KG1 (cell line): ENCODE results near the gene RMRP.
"Not testable (repeated sequence)": the region's sequence is repeated elsewhere in the genome, so short reads cannot be mapped to it uniquely, and the experiment has no call there.

Experiments used
- DNase-seq: peaks from one replicate; lab custom pipeline; 2025; lab: John Stamatoyannopoulos, UW

Gene RMRP

DNA sequence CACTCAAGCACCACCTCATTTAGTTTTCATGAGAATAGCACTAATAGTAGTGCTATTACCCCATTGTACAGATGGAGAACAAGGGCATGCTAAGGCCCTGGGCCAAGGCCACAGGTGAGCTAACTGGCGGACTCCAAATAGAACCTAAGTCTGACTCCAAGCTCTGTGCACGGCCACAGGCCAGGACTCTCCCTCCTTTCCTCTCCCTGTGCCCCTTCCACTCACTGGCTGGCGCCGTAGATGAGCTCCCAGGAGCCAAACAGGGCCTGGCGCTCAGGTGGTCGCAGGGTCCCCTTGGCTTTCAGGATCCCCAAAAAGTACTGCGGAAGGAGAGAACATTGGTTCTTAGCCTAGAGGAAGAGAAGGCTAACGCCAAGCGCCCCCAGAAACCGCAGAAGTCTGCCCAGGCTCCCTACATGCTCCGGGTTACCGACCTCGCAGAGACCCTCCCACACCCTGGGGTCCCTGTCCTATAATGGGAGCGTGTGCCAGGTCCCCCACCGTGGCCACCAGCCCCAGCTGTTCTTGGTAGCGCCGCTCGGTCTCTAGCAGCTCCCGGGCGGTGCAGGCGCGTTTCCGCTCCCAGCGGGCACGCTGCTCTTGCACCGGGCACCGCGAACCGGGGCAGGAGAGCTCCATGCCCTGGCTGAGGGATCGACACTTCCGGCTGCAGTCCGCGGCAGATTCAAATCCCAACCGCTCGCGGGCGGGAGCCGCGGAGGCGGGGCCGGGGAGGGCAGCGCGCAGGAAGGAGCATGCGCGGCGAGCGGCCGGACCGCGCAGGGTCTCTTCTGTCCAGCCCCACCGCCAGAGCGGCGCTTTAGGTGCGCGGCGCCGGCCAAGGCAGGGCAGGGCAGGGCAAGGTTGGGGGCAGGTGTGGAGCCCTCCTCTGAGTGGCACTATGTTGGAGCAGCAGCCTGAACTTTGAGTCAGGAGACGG lies 7.0 kb upstream of the RMRP start, which contains the start of gene ARHGEF39:
TSS of gene ARHGEF39 (minus strand) at position 665 of the 940 bp plus-strand sequence. CDS start at position 639, 26 bp downstream.
- DNase-seq: no peak

DNA sequence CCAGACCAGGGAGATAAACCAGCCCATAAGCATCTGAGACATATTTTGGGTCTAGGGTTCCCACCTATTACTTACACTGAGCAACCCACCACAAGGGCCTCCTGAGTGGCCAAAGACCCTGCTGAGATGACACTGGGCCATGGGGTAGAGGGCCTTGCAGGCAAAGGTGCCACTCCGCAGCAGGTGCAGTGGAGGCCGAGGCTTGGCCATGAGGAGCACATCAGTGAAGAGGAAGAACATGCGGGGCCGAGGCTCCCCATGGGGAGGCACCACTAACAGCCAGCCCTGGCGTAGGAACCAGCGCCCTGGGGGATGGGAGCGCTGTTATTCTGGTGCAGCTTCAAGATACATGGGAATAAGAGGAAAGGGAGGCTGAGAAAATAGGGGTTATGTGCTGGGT lies 4.6 kb upstream of the RMRP start:
- DNase-seq: no peak

DNA sequence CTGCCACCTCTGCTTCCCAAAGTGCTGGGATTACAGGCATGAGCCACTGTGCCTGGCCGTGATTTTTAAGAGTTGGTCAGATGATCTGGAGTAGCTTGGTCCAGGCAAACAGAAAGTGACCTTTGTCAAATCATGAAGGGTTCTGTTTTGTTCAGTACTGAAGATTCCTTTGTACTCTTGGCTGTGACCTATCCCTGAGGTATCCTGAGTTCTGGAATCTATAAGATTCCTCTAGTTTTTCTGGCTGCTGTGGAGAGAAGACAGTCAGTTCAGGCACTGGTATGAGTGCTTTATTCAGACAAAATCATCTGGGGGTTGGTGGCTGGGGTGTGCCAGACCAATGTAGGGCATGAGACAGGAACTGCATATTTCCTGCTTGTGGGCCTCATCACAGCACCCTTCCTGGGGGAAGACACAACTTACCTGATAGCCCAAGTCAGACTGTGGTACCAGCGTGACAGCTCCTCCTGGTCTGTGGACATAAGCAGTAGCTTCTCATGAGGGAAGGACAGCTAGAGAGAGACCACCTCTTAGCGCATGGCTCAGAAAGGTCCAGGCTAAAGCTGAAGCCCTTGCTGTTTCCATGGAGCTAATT lies 4.0 kb upstream of the RMRP start:
- DNase-seq: no peak

DNA sequence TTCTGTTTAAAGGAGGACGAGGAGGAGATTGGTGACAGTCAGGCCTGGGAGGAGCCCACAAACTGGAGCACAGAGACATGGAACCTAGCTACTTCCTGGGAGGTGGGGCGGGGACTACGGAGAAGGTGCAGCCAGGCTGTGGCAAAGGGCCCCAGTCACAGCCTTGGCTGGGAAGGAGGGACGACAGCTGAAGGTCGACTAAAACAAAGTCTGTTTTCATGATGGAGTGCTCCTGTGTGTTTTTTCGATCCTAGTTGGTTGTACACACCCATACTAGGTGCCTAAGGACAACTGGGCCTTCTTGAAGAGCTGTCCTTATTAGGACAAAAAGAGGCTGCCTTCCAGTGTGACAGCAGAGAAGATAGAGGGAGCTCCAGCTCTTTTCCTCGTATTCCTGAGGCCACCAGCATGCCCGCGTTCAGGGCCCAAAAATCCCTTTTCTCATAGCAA lies 3.2 kb upstream of the RMRP start:
- no peak for DNase-seq

DNA sequence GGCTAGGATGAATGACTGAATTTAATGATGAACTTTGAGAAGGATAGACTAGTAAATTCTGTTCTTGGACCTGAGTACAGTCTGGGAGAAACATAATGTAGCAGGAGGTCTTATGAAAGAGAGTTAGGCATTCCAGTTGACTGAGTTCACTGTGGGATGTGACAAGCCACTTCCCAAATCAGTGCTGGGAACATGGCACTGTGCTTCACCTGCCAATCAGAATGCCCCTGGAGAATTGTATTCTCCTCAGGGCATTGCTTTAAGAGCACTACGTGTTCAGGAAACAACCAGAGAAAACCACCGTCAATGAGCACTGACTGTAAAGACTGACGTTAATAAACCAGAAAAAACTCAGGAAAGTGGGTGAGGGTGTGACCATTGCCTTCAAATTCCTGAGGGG lies 1.5 kb upstream of the RMRP start:
- no peak for DNase-seq

DNA sequence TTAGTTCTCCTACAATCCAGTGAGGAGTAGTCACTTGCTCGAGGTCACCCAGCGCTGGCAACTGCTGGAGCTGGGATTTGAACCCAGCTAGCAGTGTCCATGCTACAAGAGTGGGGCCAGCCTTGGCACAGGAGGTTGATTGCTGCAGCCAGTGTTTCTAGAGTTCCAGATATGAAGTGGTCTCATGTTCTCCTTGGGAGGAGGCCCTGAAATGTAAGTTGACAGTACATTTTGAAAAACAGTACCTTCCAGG lies 1.1 kb upstream of the RMRP start:
- no peak for DNase-seq

DNA sequence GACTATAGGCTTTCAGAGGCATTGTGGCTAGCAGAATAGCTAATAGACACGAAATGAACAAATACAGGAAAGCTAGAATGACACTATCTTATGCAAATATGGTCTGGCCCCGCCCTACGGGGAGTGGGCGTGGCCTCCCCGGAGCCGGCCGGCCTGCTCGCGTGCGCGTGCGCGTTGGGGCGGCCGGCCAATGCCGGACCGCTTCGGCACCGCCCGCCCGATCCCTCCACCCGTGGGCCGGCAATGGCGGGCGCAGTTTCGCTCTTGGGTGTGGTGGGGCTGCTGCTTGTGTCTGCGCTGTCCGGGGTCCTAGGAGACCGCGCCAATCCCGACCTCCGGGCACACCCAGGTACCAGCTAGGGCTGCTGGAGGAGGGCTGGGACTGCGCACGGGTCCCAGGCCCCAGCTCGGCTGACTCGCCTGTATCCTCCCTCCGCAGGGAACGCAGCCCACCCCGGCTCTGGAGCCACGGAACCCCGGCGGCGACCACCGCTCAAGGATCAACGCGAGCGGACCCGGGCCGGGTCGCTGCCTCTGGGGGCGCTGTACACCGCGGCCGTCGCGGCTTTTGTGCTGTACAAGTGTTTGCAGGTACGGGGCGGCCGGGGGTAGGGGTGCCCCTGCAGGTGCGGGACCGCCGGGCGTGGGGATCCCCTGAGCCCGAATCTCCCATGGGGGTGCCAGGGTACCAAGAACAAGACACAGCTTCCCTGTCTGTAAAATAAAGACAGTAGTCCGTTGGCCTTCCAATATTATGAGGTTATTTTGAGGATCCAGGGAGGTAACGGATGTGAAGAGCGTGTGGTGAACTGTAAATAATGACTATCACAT lies 533 bp upstream of the RMRP start, which contains the start of gene CCDC107:
TSS of gene CCDC107 (plus strand) at position 156 of the 831 bp plus-strand sequence. CDS start at position 244, 88 bp downstream.
- peak; percentile 82 for DNase-seq

DNA sequence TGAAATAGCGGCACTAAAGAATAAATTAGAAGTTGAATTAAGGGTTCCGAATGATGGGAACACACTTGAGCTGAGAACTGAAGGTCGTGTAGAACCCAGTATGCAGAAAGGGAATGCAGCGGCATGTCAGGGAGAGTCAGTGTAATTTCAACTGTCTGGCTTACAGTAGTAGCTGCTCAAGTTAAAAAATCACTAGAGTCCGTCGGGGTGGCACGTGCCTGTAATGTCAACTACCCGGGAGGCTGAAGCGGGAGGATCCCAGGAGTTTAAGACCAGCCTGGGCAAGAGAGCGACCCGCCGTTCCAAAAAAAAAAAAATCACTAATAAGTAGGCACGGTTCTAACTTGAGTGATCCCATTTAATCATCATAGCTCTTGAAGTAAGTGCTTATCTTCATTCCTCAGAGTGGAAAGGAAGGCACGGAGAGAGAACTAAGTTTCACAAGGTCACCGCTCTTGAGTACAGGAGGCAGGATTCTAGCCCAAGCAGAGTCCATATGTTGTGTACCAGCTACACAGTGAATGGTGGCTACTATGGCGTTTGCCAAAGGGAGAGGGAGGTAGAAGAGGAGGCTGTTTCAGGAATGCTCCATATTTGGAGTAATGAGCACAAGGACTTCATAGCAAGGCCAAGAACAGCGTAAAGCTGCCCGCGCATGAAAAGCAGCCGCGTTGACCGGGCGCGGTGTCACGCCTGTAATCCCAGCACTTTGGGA lies 831 bp downstream of the RMRP start:
- DNase-seq: no peak

DNA sequence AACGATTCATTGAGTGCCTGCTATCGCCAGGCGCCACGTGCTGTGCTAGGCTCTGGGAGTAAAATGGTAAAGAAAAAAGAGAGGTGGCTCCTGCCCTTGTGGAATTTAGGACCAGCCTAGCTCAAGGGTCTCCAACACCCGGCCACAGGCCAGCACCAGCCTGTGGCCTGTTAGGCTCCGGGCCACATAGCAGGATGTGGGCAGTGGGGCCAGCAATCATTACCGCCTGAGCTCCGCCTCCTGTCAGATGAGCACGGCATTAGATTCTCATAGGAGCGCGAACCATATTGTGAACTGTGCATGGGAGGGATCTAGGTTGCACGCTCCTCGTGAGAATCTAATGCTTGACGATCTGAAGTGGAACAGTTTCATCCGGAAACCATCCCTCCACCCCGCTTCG lies 1.5 kb downstream of the RMRP start:
- DNase-seq: no peak

DNA sequence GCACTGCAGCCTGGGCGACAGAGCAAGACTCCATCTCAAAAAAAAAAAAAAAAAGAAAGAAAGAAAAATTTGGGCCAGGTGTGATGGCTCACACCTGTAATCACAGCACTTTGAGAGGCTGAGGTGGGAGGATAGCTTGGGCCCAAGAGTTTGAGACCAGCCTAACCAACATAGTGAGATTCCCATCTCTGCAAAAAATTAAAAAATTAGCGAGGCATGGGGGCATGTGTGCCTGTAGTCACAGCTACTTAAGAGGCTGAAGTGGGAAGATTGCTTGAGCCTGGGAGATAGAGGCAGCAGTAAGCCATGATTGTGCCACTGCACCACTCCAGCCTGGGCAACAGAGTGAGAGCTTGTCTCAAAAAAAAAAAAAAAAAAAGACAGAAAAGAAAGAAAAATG lies 4.2 kb downstream of the RMRP start:
- no peak for DNase-seq

DNA sequence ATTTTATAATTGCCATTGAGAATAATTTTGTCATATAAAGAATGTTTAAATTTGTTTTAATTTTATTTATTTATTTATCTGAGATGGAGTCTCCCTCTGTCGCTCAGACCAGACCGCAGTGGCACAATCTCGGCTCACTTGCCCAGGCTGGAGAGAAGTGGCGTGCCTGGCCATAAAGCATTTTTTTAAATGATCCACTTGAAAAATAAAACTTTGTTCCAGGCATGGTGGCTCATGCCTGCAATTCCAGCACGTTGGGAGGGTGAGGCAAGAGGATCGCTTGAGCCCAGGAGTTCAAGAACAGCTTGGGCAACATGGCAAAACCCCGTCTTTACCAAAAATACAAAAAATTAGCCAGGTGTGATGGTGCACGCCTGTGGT lies 5.0 kb downstream of the RMRP start:
- DNase-seq: no peak

DNA sequence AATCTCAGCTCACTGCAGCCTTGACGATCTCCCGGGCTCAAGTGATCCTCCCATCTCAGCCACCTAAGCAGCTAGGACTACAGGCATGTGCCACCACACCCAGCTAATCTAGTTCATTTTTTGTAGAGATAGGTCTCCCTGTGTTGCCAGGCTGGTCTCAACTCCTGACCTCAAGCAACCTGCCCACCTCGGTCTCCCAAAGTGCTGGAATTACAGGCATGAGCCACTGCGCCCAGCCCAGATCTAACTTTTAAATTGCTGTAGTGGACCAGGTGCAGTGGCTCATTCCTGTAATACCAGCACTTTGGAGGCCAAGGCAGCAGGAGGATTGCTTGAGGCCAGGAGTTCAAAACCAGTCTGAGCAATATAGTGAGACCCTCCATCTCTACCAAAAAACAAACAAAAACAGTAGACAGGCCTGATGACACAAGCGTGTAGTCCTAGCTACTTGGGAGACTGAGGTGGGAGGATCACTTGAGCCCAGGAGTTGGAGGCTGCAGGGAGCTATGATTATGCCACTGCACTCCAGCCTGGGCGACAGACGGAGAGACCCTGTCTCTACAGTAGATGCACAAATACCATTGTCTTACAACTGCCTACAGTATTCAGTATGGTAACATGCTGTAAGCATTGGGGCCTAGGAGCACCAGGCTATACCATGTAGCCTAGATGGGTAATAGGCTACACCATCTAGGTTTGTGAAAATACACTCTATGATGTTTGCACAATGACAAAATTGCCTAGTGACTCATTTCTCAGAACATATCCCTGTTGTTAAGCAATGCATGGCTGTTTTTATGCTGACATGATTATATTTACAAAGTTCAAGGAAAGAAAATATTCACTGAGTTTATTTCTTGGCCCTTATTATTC lies 5.6 kb downstream of the RMRP start:
- DNase-seq: no peak

DNA sequence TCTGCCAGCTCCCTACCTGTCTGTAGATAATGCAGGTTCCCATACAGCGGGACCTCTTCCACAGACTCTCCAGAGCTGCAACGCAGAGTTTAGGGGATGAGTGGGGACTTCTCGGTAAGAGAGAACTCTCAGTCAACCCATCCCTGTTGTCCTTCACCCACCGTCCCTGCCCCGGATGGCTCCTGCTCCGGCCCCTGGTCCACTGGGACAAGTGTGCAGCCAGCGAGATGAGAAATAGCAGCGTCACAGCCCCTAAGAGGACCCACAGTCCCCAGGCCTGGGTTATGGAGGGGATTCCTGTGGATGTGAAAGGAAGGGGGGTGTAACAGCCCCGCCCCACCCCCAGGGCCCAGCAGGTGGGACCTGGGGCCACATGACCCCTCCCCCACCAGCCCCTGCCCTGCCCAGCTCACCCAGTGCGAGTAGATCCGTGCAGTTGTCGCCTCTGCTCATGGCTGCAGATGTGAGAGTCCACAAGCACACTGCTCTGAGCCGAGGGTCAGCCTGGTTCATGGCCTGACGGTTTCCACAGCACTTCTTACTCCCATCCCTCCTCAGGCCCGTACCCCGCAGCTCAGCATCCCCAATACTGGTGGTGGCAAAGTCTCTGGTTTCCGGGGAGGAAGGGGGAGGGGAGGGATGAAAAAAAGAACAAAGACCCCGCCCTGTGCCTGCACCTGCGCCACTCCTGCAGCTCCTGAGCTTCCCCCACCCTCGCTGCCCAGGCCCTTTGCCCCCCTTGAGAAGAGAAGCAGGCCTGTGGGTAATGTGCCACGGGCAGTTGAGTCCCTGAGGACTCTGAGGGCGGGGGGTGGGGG lies 7.3 kb downstream of the RMRP start, which contains the start of gene SIT1:
TSS of gene SIT1 (minus strand) at position 591 of the 818 bp plus-strand sequence. CDS start at position 513, 78 bp downstream.
- no peak for DNase-seq

DNA sequence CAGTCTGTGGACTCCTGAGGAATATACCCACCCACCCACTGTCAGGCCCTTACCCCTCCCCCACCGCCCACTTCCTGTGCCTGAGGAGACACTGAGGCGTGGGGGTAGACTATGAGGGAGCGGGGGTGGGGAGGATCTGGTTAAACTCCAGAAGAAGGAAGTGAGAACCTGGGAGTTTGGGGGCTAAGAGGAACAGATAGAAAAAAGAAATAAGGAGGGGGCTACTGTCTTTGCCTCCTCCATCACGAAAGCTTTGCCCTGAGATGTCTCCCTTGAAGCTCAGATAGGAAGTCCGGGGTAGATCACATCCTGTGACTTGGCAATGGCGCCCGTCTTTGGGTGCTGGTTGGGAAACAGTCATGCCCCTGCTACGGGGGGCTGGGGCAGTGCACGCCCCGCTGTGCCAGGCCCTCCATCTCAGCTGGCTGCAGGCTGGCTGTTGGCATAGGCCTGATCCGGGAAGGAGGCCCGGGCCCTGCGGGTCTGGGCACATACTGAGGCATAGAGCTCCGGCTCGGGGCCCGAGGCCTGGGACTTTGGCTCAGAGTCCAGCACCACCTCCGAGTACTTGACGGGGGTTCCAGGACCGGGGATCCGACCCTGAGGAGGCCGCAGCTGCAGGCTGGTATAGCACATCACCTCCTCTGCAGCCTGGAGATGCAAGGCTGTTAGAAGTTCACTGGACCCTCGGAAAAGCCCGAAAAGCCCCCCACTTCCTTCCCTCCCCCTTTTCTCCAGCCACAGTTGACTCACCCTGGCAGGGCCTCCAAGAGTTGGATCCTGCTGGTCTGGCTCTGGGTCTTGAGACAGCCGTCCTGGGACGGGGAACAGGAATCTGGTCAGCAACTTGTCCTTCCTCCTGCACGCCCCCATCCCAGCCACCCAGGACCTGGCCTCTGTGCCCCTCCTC lies 8.1 kb downstream of the RMRP start:
- no peak for DNase-seq

DNA sequence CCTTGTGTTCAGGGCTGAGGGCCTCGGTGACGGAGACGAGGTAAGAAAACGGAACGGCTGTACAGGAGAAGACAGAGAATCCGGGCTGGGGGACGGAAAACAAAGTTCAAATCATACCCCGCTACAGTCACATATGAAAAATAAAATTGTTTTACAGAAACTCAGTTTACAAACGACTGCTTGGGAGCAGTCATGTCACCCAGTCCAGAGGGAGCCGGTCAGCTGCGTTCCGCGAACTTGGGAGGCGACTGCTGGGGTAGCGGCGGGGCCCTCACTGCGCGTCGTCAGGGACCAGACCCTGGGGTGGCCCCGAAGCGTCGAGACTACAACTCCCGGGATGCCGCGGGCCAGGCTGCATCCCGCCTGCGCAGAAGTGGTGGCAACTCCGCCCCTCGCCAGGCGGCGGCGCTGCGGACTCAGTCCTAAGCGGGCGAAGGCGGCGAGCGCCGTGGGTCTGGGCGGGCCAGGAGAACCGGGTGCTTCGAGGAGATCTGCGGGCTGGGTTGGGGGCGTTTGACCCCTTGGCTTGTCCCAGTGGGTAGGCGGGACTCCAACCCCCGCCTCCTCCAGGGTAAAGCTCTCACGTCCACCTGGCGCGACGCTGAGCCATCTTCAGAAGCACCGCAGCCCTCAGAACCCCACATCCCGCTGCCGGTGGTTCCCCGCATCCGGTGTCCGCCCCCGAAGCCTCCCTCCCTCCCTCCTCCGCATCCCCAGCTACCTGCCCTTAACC lies 11.1 kb downstream of the RMRP start:
- DNase-seq: peak; percentile 76

DNA sequence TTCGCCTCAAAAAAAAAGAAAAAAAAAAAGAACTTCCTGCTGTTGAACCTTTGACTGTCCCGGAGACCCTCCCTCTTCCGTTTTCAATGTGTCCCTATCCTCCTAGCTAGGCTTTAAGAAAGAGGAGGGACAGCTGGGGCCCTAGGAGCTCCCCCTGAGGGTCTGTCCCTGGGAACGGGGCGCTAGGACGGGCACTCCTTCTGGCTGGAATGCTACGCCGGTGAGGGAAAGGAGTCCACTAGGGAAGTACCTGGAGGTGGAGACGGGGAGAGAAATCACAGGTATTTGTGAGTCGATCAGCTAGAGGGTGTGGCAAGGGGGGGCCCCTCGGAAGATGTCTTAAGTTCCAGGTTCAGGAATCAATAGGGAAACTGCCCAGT lies 11.7 kb downstream of the RMRP start:
- peak; percentile 40 for DNase-seq

DNA sequence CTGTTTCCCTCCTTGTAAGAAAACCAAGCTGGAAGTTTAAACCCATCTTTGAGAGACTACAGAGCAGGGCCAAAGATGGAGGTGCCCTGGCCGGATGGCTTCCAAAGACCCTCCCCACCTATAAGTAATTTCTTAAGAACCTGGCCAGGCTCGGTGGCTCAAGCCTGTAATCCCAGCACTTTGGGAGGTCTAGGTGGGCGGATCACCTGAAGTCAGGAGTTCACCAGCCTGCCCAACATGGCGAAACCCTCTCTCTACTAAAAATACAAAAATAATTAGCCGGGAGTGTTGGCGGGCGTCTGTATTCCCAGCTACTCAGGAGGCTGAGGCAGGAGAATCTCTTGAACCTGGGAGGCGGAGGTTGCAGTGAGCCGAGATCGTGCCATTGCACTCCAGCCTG lies 12.1 kb downstream of the RMRP start:
- DNase-seq: not testable (repeated sequence)

DNA sequence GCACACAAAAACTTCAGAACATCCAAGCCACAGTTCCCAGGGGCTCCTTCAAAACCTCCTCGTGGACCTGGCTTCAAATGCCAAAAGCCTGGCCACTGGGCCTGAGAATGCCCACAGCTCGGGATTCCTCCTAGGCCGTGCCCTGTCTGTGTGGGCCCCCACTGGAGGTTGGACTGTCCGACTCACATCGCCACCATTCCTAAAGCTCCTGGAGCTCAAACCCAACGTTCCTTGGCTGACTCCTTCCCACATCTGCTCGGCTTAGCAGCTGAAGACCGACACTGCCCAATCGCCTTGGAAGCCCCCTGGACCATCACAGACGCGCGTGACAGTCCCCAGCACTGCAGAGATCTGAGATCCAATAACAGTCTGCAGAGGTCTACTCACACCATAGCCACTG lies 14.8 kb downstream of the RMRP start:
- no peak for DNase-seq
